Frontal cortex (tissue), 4 donors: ENCODE data around the gene KLHL15. TPM values are rescaled to one million over a fixed set of nuclear protein-coding genes. Genes with fewer than 3 reads are reported as not detected.

Source experiments
- DNase-seq, 2 donors: peaks; one replicate each; pipeline ENCODE4 v3.0.0; 2012; ENCODE audit warnings: low spot score in 2 of 2
- FAIRE-seq: peaks from 2 replicates; lab custom pipeline; 2012; peaks lifted over from hg19 to GRCh38; lab: Jason Lieb, UNC
- total RNA-seq: library from RNA; depleted of rRNA; stranded (reverse); fragments of >200 nt; gene quantifications from one replicate; pipeline ENCODE4 v1.2.3, GENCODE V29; 2014
- donor health status: control.
- donor health status: control.
- donor health status: control.

KLHL15 gene
- total RNA-seq, 1 donor from 2014 or later = 36.3 TPM

GRCh38 chrX:23954396-23954795, 72.6 kb downstream of the KLHL15 start:
- DNase-seq = no peak
- FAIRE-seq = no peak

- no peak for FAIRE-seq
- DNase-seq = no peak
Measured at GRCh38 chrX:23953908-23954269, 73.1 kb downstream of the KLHL15 start.

GRCh38 chrX:23952984-23953907, 73.7 kb downstream of the KLHL15 start:
- FAIRE-seq (no peak), DNase-seq (peak in 1 of 2 donors; percentile 2)

- no peak for DNase-seq
- FAIRE-seq = no peak
Measured at GRCh38 chrX:23952391-23952790, 74.6 kb downstream of the KLHL15 start.

- FAIRE-seq = no peak
Measured at GRCh38 chrX:23945206-23945605, 81.8 kb downstream of the KLHL15 start.

GRCh38 chrX:23944234-23944633, 82.8 kb downstream of the KLHL15 start:
- FAIRE-seq (no peak), DNase-seq (no peak)

More at GRCh38 chrX:23945206-23945605, 81.8 kb downstream of the KLHL15 start:
- DNase-seq = no peak

- DNase-seq = no peak
- no peak for FAIRE-seq
Measured at GRCh38 chrX:23939203-23939602, 87.8 kb downstream of the KLHL15 start.

- FAIRE-seq (no peak), DNase-seq (no peak)
Measured at GRCh38 chrX:23938690-23939089, 88.3 kb downstream of the KLHL15 start.

- DNase-seq = no peak
Measured at GRCh38 chrX:23937100-23937499, 89.9 kb downstream of the KLHL15 start.

GRCh38 chrX:23936180-23936579, 90.8 kb downstream of the KLHL15 start:
- no peak for DNase-seq
- FAIRE-seq = no peak

More at GRCh38 chrX:23937100-23937499, 89.9 kb downstream of the KLHL15 start:
- FAIRE-seq = no peak

- DNase-seq (no peak), FAIRE-seq (no peak)
Measured at GRCh38 chrX:23935106-23935505, 91.9 kb downstream of the KLHL15 start.

Other genes with a start within 250 kb of the KLHL15 start
- gene SAT1, start 244.0 kb downstream of the KLHL15 start, total RNA-seq = 42.8 TPM
- gene APOO, start 119.2 kb downstream of the KLHL15 start, total RNA-seq = 27.7 TPM
- 0.82 TPM for gene CXorf58, start 119.2 kb downstream of the KLHL15 start, total RNA-seq
- 296 TPM for gene EIF2S3, start 27.8 kb upstream of the KLHL15 start, total RNA-seq
- 46.1 TPM for gene ZFX, start 122.5 kb upstream of the KLHL15 start, total RNA-seq